Mesothelial cell of epicardium (in vitro differentiated cells): ENCODE results near the gene TNNT2. TPM values are rescaled to one million over a fixed set of nuclear protein-coding genes. Genes with fewer than 3 reads are reported as not detected.

Source experiments
- DNase-seq, 2 experiments: peaks; one replicate each; pipeline ENCODE4 v3.0.0; 2021; ENCODE audit warnings: low spot score in 2 of 2; ENCODE audit not compliant: unreplicated experiment in 2 of 2
- H3K27ac Mint-ChIP-seq: 2 replicates; pipeline ENCODE4 v1.8.0; 2021; ENCODE audit warnings: mixed read lengths
- H3K27me3 Mint-ChIP-seq: 2 replicates; pipeline ENCODE4 v1.8.0; 2021; ENCODE audit warnings: low read depth, mixed read lengths
- H3K36me3 Mint-ChIP-seq: 2 replicates; pipeline ENCODE4 v1.8.0; 2021; ENCODE audit warnings: mixed read lengths
- H3K4me1 Mint-ChIP-seq: 2 replicates; pipeline ENCODE4 v1.8.0; 2021; ENCODE audit warnings: mixed read lengths
- H3K4me3 Mint-ChIP-seq: 2 replicates; pipeline ENCODE4 v1.8.0; 2021; ENCODE audit warnings: mild to moderate bottlenecking, moderate library complexity, mixed read lengths
- H3K9me3 Mint-ChIP-seq: 2 replicates; pipeline ENCODE4 v1.8.0; 2021; ENCODE audit warnings: mixed read lengths
- CTCF ChIP-seq: fragments of 200-600 bp; sonication (generic); IDR thresholded peaks from one replicate; pipeline ENCODE4 v1.5.0; 2021; ENCODE audit warnings: antibody characterized with exemption; ENCODE audit not compliant: unreplicated experiment
- total RNA-seq: library from RNA; stranded (reverse); gene quantifications from 3 replicates; pipeline ENCODE4 v1.2.1, GENCODE V29; 2021

The TNNT2 gene
- total RNA-seq, 1 donor from 2014 or later, result 37.1 TPM

DNA sequence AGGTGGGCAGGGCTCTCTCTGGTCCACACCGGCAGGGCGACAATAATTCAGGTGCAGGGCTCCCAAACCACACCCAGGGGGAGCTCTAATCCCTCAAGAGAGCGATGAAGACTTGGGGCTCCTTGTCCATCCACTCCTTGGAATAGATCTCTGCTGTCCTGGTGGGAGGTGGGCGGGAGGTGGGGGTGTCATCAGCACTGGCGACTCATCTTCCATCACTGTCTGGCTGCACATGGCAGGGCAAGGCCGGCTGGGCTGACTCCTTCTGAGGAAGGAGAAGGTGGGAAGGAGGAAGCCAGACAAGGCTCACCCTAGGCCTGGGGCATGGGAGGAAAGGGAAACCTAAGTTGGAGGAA, 29.3 kb downstream of the TNNT2 start:
- no peaks in the 10 kb centered on the region for H3K36me3 Mint-ChIP-seq
- H3K4me3 Mint-ChIP-seq, result no peak overlapping the region
- peaks cover 3% of the 10 kb centered on the region for H3K27me3 Mint-ChIP-seq
- no peaks in the 10 kb centered on the region for H3K9me3 Mint-ChIP-seq
- peak; percentile 59 for TF ChIP-seq CTCF
- peaks cover 5% of the 10 kb centered on the region for H3K4me1 Mint-ChIP-seq
- peak in 1 of 2 experiments; percentile 70 for DNase-seq
- no peak overlapping the region for H3K27ac Mint-ChIP-seq

- no peaks in the 10 kb centered on the region for H3K9me3 Mint-ChIP-seq
- DNase-seq, result no peak
- H3K27me3 Mint-ChIP-seq, result peaks cover 3% of the 10 kb centered on the region
- no peaks in the 10 kb centered on the region for H3K36me3 Mint-ChIP-seq
- peaks cover 3% of the 10 kb centered on the region for H3K4me1 Mint-ChIP-seq
- no peak overlapping the region for H3K4me3 Mint-ChIP-seq
- no peak overlapping the region for H3K27ac Mint-ChIP-seq
- no peak for TF ChIP-seq CTCF
These were observed 29.8 kb downstream of the TNNT2 start for GRCh38 chr1:201347498-201348210.

DNA sequence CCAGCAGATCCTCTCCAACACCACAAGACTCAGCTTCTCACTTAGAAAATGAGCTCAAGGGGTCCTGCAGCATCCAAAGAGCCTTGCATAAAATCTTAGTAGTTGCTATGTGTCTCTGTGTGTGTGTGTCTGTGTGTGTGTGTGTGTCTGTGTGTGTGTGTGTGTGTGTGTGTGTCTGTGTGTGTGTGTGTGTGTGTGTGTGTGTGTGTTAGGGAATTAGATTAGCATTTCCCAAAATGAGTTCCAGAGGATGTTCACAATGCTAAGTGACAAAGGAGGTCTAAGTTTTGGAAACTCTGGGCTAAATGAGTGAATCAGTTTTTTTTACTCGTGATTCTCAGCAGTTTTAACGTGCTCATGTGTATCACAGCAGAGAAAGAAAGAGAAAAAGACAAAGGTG, 30.5 kb downstream of the TNNT2 start:
- no peak for TF ChIP-seq CTCF
- no peak for DNase-seq
- peaks cover 3% of the 10 kb centered on the region for H3K27me3 Mint-ChIP-seq
- peaks cover 3% of the 10 kb centered on the region for H3K4me1 Mint-ChIP-seq
- H3K36me3 Mint-ChIP-seq, result no peaks in the 10 kb centered on the region
- H3K27ac Mint-ChIP-seq, result no peak overlapping the region
- no peak overlapping the region for H3K4me3 Mint-ChIP-seq
- H3K9me3 Mint-ChIP-seq, result no peaks in the 10 kb centered on the region

DNA sequence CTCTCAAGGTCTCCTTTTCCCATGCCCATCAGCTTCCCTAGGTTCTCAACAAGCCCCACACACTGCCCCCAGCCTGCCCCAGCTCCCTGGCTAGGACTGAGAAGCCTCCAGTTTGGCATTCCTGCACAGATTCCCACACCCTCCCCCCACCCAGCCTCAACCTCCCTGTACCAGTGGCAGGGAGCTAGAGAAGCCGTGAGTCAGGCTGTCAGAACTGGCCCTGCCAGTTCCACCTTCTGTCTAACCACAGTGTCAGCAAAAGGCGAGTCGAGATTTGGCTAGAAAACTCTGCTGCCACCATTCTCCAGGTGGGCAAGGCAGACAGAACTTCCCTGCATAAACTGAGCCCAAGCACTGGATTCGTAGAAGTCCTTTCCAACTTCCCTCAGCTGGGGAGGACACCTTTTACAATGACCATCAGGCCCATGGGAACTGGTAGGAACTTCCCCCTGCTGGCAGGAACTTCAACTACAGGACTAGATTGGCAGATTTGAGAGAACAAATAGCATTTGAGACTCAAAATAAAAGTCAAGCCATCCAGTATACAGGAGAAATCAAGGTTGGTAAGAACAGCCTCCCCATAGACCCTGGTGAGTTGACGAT, 31.0 kb downstream of the TNNT2 start:
- no peak overlapping the region for H3K4me3 Mint-ChIP-seq

GRCh38 chr1:201345081-201345355, 32.5 kb downstream of the TNNT2 start:
- Mint-ChIP-seq H3K27me3 (peaks cover 3% of the 10 kb centered on the region), H3K27ac (no peak overlapping the region), H3K4me1 (peaks cover 3% of the 10 kb centered on the region), H3K9me3 (peaks cover 7% of the 10 kb centered on the region), H3K4me3 (no peak overlapping the region), H3K36me3 (peaks cover 2% of the 10 kb centered on the region)
- no peak for TF ChIP-seq CTCF
- DNase-seq, result no peak

More for the DNA sequence above, 31.0 kb downstream of the TNNT2 start:
- Mint-ChIP-seq H3K27ac (no peak overlapping the region), H3K9me3 (peaks cover 1% of the 10 kb centered on the region), H3K27me3 (peaks cover 3% of the 10 kb centered on the region), H3K36me3 (peaks cover under 1% of the 10 kb centered on the region), H3K4me1 (peaks cover 3% of the 10 kb centered on the region)
- peak; percentile 70 for TF ChIP-seq CTCF
- no peak for DNase-seq
